DND-41 (cell line): ENCODE measurements around the gene HAAO.

Experiments
- ATAC-seq: fragments of 200-7000 bp; cut with Tn5 transposase; 3 replicates; pipeline ENCODE4 v1.9.1; 2021; ENCODE audit warnings: low read depth; ENCODE audit not compliant: insufficient read depth
- DNase-seq: peaks from one replicate; pipeline ENCODE4 v3.0.0-alpha.2; 2020
- H2AFZ ChIP-seq: 2 replicates; pipeline ENCODE4 v1.6.0; 2012; ENCODE audit warnings: low read depth, low read length
- H3K27ac ChIP-seq: 2 replicates; pipeline ENCODE4 v1.5.1; 2012; ENCODE audit warnings: low read length, inconsistent platforms
- H3K27me3 ChIP-seq: fragments of 200-600 bp; sonication (generic); 2 replicates; pipeline ENCODE4 v1.6.0; 2012; ENCODE audit warnings: low read length, mild to moderate bottlenecking, inconsistent platforms; ENCODE audit not compliant: insufficient read depth, poor library complexity
- H3K36me3 ChIP-seq: 2 replicates; pipeline ENCODE4 v1.5.1; 2012; ENCODE audit warnings: low read length, inconsistent platforms; ENCODE audit not compliant: insufficient read depth
- H3K4me1 ChIP-seq: 2 replicates; pipeline ENCODE4 v1.5.1; 2012; ENCODE audit warnings: mild to moderate bottlenecking, low read length; ENCODE audit not compliant: insufficient read depth
- H3K4me2 ChIP-seq: 2 replicates; pipeline ENCODE4 v1.6.0; 2012; ENCODE audit warnings: mild to moderate bottlenecking, moderate library complexity, low read length, inconsistent platforms; ENCODE audit not compliant: insufficient read depth
- H3K4me3 ChIP-seq, 2 experiments: fragments of 200-600 bp in 1 of 2; shearing (Covaris generic) in 1 of 2; 2 replicates each; pipeline ENCODE4 v1.5.1; 2012 to 2016; ENCODE audit warnings: inconsistent platforms in 2 of 2, low read length in 2 of 2, mild to moderate bottlenecking in 2 of 2, low read depth in 1 of 2, moderate library complexity in 1 of 2
- H3K79me2 ChIP-seq: 2 replicates; pipeline ENCODE4 v1.6.0; 2012; ENCODE audit warnings: low read length, inconsistent platforms; ENCODE audit not compliant: insufficient read depth
- H3K9ac ChIP-seq: 2 replicates; pipeline ENCODE4 v1.6.0; 2012; ENCODE audit warnings: low read depth, mild to moderate bottlenecking, inconsistent platforms, low read length, moderate library complexity
- H3K9me3 ChIP-seq: 2 replicates; pipeline ENCODE4 v1.5.1; 2012; ENCODE audit warnings: low read length, moderate library complexity, mild to moderate bottlenecking, inconsistent platforms; ENCODE audit not compliant: insufficient read depth, severe bottlenecking
- H4K20me1 ChIP-seq: 2 replicates; pipeline ENCODE4 v1.6.0; 2012; ENCODE audit warnings: low read length; ENCODE audit not compliant: insufficient read depth
- CTCF ChIP-seq: IDR thresholded peaks from 2 replicates; pipeline ENCODE4 v1.5.1; 2012; ENCODE audit warnings: borderline replicate concordance, low read length, moderate library complexity, mild to moderate bottlenecking; ENCODE audit not compliant: poor library complexity, severe bottlenecking; ENCODE audit errors: extremely low read depth
- EZH2 ChIP-seq: IDR thresholded peaks from 3 replicates; pipeline ENCODE4 v1.6.1; 2012; ENCODE audit warnings: borderline replicate concordance, low read depth, mild to moderate bottlenecking, moderate library complexity, low read length, inconsistent platforms; ENCODE audit not compliant: severe bottlenecking

The HAAO gene

DNA sequence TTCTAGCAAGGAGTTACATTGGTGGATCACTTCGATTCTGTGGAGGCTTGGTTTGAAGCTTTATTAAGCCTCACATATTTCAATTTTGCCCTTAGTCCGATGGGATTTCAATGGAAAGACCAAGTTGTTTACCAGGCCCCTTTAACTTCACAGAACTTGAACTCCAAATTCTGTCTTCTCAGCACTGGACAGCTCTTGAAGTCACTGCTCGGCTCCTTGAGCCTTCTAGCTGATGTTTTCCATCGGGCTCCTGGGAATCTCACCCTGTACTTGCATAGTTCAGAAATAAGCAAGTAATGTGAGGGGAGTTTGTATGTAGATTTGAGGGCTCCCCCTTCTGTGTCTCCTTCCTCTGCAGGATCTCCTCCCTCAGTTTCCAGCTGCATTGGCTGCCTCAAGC, 43.5 kb downstream of the HAAO start:
- H4K20me1 ChIP-seq: no peaks in the 10 kb centered on the region
- no peak overlapping the region for H3K4me3 ChIP-seq
- H3K4me1 ChIP-seq: no peaks in the 10 kb centered on the region
- H3K4me2 ChIP-seq: no peak overlapping the region
- H3K9ac ChIP-seq: no peak overlapping the region
- TF ChIP-seq CTCF (no peak), EZH2 (no peak)
- H3K79me2 ChIP-seq: no peaks in the 10 kb centered on the region
- no peak overlapping the region for H2AFZ ChIP-seq
- no peaks in the 10 kb centered on the region for H3K9me3 ChIP-seq
- DNase-seq (no peak), ATAC-seq (no peak)
- peaks cover 5% of the 10 kb centered on the region; the same call in 1 of the 2 replicates for H3K36me3 ChIP-seq
- no peaks in the 10 kb centered on the region for H3K27me3 ChIP-seq
- no peak overlapping the region for H3K27ac ChIP-seq

- H3K4me2 ChIP-seq: no peak overlapping the region
- H3K79me2 ChIP-seq: no peaks in the 10 kb centered on the region
- H3K4me1 ChIP-seq: no peaks in the 10 kb centered on the region
- no peak overlapping the region for H3K27ac ChIP-seq
- DNase-seq (no peak), ATAC-seq (no peak)
- no peaks in the 10 kb centered on the region for H3K9me3 ChIP-seq
- peaks cover 10% of the 10 kb centered on the region for H3K36me3 ChIP-seq
- no peak overlapping the region for H3K4me3 ChIP-seq
- H4K20me1 ChIP-seq: no peaks in the 10 kb centered on the region
- H2AFZ ChIP-seq: no peak overlapping the region
- no peaks in the 10 kb centered on the region for H3K27me3 ChIP-seq
- H3K9ac ChIP-seq: no peak overlapping the region
- TF ChIP-seq EZH2 (no peak), CTCF (no peak)
These were observed 45.0 kb downstream of the HAAO start for GRCh38 chr2:42747422-42747821.

DNA sequence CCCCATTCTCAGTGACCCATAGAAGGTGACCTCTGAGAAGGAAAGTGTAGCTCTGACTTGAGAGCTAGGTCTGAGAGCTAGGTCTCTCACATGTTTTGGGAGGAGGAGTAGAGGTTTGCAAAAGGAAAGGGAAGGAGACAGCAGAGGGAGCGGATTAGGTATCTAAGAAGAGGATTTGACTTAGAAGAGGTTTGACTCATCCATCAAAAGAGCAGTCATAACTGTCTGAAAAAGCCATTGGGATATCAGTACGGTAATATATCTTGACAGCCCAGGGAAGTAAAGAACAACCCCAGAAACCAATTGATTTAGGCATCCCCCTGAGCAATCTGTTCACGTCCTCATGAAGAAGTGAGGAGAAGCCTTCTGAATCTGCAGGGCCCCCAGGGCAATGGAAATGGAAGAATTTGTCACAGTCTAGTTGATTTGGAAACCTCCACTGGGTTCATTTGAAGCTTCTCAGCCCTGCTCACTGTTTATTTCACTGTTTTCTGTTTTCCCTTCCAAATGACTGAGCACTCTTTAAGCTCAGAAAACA, 47.8 kb downstream of the HAAO start:
- no peak for TF ChIP-seq CTCF

GRCh38 chr2:42743659-42743990, 48.8 kb downstream of the HAAO start:
- no peak for ATAC-seq
- H3K79me2 ChIP-seq: no peaks in the 10 kb centered on the region
- H3K4me1 ChIP-seq: no peaks in the 10 kb centered on the region
- no peaks in the 10 kb centered on the region for H3K27me3 ChIP-seq
- no peak overlapping the region for H3K27ac ChIP-seq
- no peak overlapping the region for H3K4me3 ChIP-seq
- TF ChIP-seq CTCF (no peak), EZH2 (no peak)
- no peak overlapping the region for H3K9ac ChIP-seq
- H3K9me3 ChIP-seq: peaks cover 9% of the 10 kb centered on the region
- DNase-seq: no peak
- peaks cover 20% of the 10 kb centered on the region for H3K36me3 ChIP-seq
- H3K4me2 ChIP-seq: no peak overlapping the region
- no peak overlapping the region for H2AFZ ChIP-seq
- no peaks in the 10 kb centered on the region for H4K20me1 ChIP-seq

More for the DNA sequence above, 47.8 kb downstream of the HAAO start:
- H4K20me1 ChIP-seq: no peaks in the 10 kb centered on the region
- H3K9me3 ChIP-seq: peaks cover 8% of the 10 kb centered on the region
- H3K36me3 ChIP-seq: peaks cover 19% of the 10 kb centered on the region
- H2AFZ ChIP-seq: no peak overlapping the region
- no peaks in the 10 kb centered on the region for H3K27me3 ChIP-seq
- H3K79me2 ChIP-seq: no peaks in the 10 kb centered on the region
- no peak overlapping the region for H3K4me2 ChIP-seq
- ATAC-seq: no peak
- DNase-seq: no peak
- H3K4me1 ChIP-seq: no peaks in the 10 kb centered on the region
- H3K9ac ChIP-seq: no peak overlapping the region
- no peak overlapping the region for H3K4me3 ChIP-seq
- H3K27ac ChIP-seq: no peak overlapping the region
